GM12873 (cell line): ENCODE results near the gene MET.

ENCODE experiments used
- TF ChIP-seq, protein P1 (sequence below): IDR thresholded peaks from 2 replicates; pipeline ENCODE4 v1.5.1; 2012; ENCODE audit warnings: low read depth, mild to moderate bottlenecking, moderate library complexity, low read length, control low read depth; ENCODE audit not compliant: insufficient read depth; ENCODE audit errors: missing control alignments

MET gene

DNA sequence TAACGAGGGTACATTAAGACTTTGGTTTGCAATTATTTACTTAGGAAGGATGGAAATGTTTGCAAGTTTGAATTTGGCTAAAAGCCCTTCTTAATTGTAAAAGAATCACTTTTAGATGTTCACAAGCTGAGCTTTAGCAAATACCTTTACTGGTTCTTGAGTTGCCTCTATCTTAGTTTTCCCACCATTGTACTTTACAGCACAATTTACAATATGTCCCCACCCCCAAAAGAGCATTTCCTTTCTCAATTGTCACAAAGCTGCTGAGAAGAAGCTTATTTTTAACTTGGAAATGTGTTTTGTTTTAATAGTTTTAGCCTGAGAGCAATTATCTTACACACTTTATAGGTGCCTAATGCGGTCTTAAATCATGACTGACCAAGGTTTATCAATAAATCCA, 81.1 kb downstream of the MET start:
- TF ChIP-seq, protein P1, sequence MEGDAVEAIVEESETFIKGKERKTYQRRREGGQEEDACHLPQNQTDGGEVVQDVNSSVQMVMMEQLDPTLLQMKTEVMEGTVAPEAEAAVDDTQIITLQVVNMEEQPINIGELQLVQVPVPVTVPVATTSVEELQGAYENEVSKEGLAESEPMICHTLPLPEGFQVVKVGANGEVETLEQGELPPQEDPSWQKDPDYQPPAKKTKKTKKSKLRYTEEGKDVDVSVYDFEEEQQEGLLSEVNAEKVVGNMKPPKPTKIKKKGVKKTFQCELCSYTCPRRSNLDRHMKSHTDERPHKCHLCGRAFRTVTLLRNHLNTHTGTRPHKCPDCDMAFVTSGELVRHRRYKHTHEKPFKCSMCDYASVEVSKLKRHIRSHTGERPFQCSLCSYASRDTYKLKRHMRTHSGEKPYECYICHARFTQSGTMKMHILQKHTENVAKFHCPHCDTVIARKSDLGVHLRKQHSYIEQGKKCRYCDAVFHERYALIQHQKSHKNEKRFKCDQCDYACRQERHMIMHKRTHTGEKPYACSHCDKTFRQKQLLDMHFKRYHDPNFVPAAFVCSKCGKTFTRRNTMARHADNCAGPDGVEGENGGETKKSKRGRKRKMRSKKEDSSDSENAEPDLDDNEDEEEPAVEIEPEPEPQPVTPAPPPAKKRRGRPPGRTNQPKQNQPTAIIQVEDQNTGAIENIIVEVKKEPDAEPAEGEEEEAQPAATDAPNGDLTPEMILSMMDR = no peak

DNA sequence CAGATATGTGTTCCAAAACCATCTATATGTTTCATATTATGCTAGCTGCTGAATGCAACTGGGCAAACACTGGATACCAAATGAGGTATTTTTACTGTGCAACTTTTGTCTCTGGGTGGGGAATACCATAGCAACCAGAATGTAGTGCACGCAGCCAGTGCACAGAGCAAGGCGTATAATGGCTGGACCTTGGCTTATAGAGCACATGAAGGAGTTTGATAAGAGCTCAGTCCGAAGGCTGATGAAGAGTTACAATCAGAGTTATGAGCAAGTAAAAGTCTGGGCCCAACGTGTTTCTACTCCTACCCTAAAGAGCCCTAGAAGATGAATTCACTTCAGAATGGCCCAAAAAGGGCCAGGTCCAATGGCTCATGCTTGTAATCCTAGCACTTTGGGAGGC, 82.2 kb downstream of the MET start:
- TF ChIP-seq, protein P1 = no peak

GRCh38 chr7:116757283-116757682, 85.3 kb downstream of the MET start:
- TF ChIP-seq, protein P1 = no peak

DNA sequence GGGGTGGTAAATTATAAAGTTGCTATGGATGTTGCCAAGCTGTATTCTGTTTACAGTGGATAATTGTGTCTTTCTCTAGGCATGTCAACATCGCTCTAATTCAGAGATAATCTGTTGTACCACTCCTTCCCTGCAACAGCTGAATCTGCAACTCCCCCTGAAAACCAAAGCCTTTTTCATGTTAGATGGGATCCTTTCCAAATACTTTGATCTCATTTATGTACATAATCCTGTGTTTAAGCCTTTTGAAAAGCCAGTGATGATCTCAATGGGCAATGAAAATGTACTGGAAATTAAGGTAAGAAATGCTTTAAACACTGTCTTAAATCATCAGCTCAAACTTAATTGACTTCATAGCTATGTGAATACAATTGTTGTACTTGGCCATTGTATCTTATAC, 91.0 kb downstream of the MET start:
- TF ChIP-seq, protein P1 = no peak

GRCh38 chr7:116763647-116764046, 91.7 kb downstream of the MET start:
- TF ChIP-seq, protein P1 = no peak

DNA sequence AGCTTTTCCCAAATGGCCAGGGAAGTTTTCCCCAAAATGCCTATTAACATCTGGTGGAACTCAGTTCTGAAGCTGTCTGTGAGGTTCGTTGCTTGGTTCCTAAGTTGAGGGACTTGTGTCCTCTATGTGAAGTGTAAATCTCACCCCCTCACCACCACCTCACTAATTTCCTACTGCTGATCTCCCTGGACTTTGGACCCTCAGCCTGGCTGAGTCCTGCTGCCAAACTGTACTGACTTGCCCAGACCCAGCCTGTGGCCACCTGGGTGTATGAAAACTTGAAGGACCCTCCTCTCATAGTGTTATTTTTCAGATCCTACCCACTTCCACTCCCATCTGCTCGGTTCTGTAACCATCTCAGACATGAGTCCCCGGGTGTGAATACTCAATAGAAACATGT, 94.9 kb downstream of the MET start:
- TF ChIP-seq, protein P1 = no peak

GRCh38 chr7:116769546-116769945, 97.5 kb downstream of the MET start:
- TF ChIP-seq, protein P1 = no peak
